Stimulated activated naive CD8-positive, alpha-beta T cell treated with anti-CD3 and anti-CD28 coated beads, Interleukin-15, amount 100 ng/mL, for 72 hours (primary cell): ENCODE measurements around the gene RNF183.
"Not testable (repeated sequence)": the region's sequence is repeated elsewhere in the genome, so short reads cannot be mapped to it uniquely, and the experiment has no call there.

ENCODE experiments used
- ATAC-seq: fragments of 150-1000 bp; cut with Tn5 transposase; 2 replicates; pipeline ENCODE4 v1.10.0; 2021; ENCODE audit warnings: mild to moderate bottlenecking, moderate library complexity
- DNase-seq, 2 donors: peaks; one replicate each; pipeline ENCODE4 v3.0.0; 2021 to 2022
- H3K27ac Mint-ChIP-seq, 2 donors: one replicate each; pipeline ENCODE4 v1.8.0; 2022; ENCODE audit warnings: mild to moderate bottlenecking in 2 of 2, mixed read lengths in 2 of 2, moderate library complexity in 2 of 2
- H3K27me3 Mint-ChIP-seq: one replicate; pipeline ENCODE4 v1.8.0; 2022; ENCODE audit warnings: mixed read lengths
- H3K4me1 Mint-ChIP-seq: one replicate; pipeline ENCODE4 v1.8.0; 2022; ENCODE audit warnings: mild to moderate bottlenecking, mixed read lengths
- H3K4me3 Mint-ChIP-seq, 2 donors: one replicate each; pipeline ENCODE4 v1.8.0; 2022; ENCODE audit warnings: mild to moderate bottlenecking in 2 of 2, mixed read lengths in 2 of 2, moderate library complexity in 1 of 2
- H3K9me3 Mint-ChIP-seq, 2 donors: one replicate each; pipeline ENCODE4 v1.8.0; 2022; ENCODE audit warnings: mixed read lengths in 2 of 2

Gene RNF183

GRCh38 chr9:113299800-113300292, 3.3 kb downstream of the RNF183 start:
- H3K27ac Mint-ChIP-seq = no peak overlapping the region
- DNase-seq = no peak

GRCh38 chr9:113298924-113299770, 4.0 kb downstream of the RNF183 start:
- H3K9me3 Mint-ChIP-seq = no peaks in the 10 kb centered on the region
- no peak for DNase-seq

More at GRCh38 chr9:113299800-113300292, 3.3 kb downstream of the RNF183 start:
- Mint-ChIP-seq H3K27me3 (no peaks in the 10 kb centered on the region), H3K4me3 (no peak overlapping the region), H3K9me3 (no peaks in the 10 kb centered on the region), H3K4me1 (no peaks in the 10 kb centered on the region)
- ATAC-seq = no peak

GRCh38 chr9:113298311-113298710, 4.9 kb downstream of the RNF183 start:
- Mint-ChIP-seq H3K4me3 (no peak overlapping the region), H3K27me3 (no peaks in the 10 kb centered on the region), H3K4me1 (no peaks in the 10 kb centered on the region), H3K9me3 (no peaks in the 10 kb centered on the region), H3K27ac (no peak overlapping the region)
- DNase-seq = no peak
- ATAC-seq = no peak

More at GRCh38 chr9:113298924-113299770, 4.0 kb downstream of the RNF183 start:
- Mint-ChIP-seq H3K27me3 (no peaks in the 10 kb centered on the region), H3K4me3 (no peak overlapping the region), H3K27ac (peak overlapping the region; percentile 44 to 49), H3K4me1 (no peaks in the 10 kb centered on the region)
- no peak for ATAC-seq

- H3K9me3 Mint-ChIP-seq = no peaks in the 10 kb centered on the region
- no peak overlapping the region for H3K4me3 Mint-ChIP-seq
- DNase-seq = no peak
- no peak for ATAC-seq
- no peaks in the 10 kb centered on the region for H3K27me3 Mint-ChIP-seq
- no peaks in the 10 kb centered on the region for H3K4me1 Mint-ChIP-seq
- peak overlapping the region in 1 of 2 donors; percentile 23 for H3K27ac Mint-ChIP-seq
Measured at GRCh38 chr9:113296796-113297558, 6.2 kb downstream of the RNF183 start.

GRCh38 chr9:113296247-113296646, 6.9 kb downstream of the RNF183 start:
- H3K27ac Mint-ChIP-seq, H3K27me3 Mint-ChIP-seq, ATAC-seq, H3K4me1 Mint-ChIP-seq, H3K9me3 Mint-ChIP-seq, DNase-seq, H3K4me3 Mint-ChIP-seq: not testable (repeated sequence)

GRCh38 chr9:113293285-113293878, 9.8 kb downstream of the RNF183 start:
- Mint-ChIP-seq H3K4me1 (no peaks in the 10 kb centered on the region), H3K27me3 (no peaks in the 10 kb centered on the region), H3K4me3 (no peak overlapping the region), H3K27ac (no peak overlapping the region), H3K9me3 (no peaks in the 10 kb centered on the region)
- no peak for ATAC-seq
- DNase-seq = no peak

- H3K27me3 Mint-ChIP-seq = no peaks in the 10 kb centered on the region
- no peak for ATAC-seq
- DNase-seq = no peak
- H3K27ac Mint-ChIP-seq = peak overlapping the region in 1 of 2 donors; percentile 90
- no peaks in the 10 kb centered on the region for H3K9me3 Mint-ChIP-seq
- H3K4me1 Mint-ChIP-seq = no peaks in the 10 kb centered on the region
- H3K4me3 Mint-ChIP-seq = no peak overlapping the region
Measured at GRCh38 chr9:113290052-113290607, 13.0 kb downstream of the RNF183 start.

GRCh38 chr9:113289091-113289490, 14.1 kb downstream of the RNF183 start:
- H3K4me1 Mint-ChIP-seq = no peaks in the 10 kb centered on the region
- no peak for ATAC-seq
- peak overlapping the region in 1 of 2 donors; percentile 2 for H3K27ac Mint-ChIP-seq
- H3K27me3 Mint-ChIP-seq = no peaks in the 10 kb centered on the region
- DNase-seq = no peak
- no peaks in the 10 kb centered on the region for H3K9me3 Mint-ChIP-seq
- H3K4me3 Mint-ChIP-seq = no peak overlapping the region

- H3K4me3 Mint-ChIP-seq = no peak overlapping the region
- H3K27ac Mint-ChIP-seq = no peak overlapping the region
- no peaks in the 10 kb centered on the region for H3K27me3 Mint-ChIP-seq
- H3K4me1 Mint-ChIP-seq = peaks cover 21% of the 10 kb centered on the region
- DNase-seq (no peak), ATAC-seq (no peak)
- no peaks in the 10 kb centered on the region for H3K9me3 Mint-ChIP-seq
Measured at GRCh38 chr9:113281356-113281755, 21.8 kb downstream of the RNF183 start.

- no peaks in the 10 kb centered on the region for H3K9me3 Mint-ChIP-seq
- no peak overlapping the region for H3K4me3 Mint-ChIP-seq
- no peak for ATAC-seq
- H3K4me1 Mint-ChIP-seq = peaks cover 28% of the 10 kb centered on the region
- no peak for DNase-seq
- H3K27ac Mint-ChIP-seq = no peak overlapping the region
- H3K27me3 Mint-ChIP-seq = no peaks in the 10 kb centered on the region
Measured at GRCh38 chr9:113278840-113279239, 24.3 kb downstream of the RNF183 start.

GRCh38 chr9:113275157-113276131, 27.7 kb downstream of the RNF183 start, which contains the start of the genes CDC26 and PRPF4:
TSS of gene CDC26 (minus strand) at chr9:113275572. CDS start at chr9:113272507, 3,065 bp downstream.
TSS of gene PRPF4 (plus strand) at chr9:113275658. CDS start at chr9:113275744, 86 bp downstream.
- Mint-ChIP-seq H3K9me3 (no peaks in the 10 kb centered on the region), H3K27ac (no peak within 1 kb of the TSS), H3K27me3 (no peaks in the 10 kb centered on the region), H3K4me3 (no peak within 1 kb of the TSS), H3K4me1 (peaks cover 19% of the 10 kb centered on the region)
- DNase-seq (peak; percentile 91 to 95), ATAC-seq (peak; percentile 99)

GRCh38 chr9:113274474-113275156, 28.6 kb downstream of the RNF183 start:
- peak; percentile 26 to 38 for DNase-seq
- no peak overlapping the region for H3K27ac Mint-ChIP-seq

GRCh38 chr9:113269871-113270270, 33.3 kb downstream of the RNF183 start:
- ATAC-seq (no peak), DNase-seq (no peak)
- Mint-ChIP-seq H3K9me3 (no peaks in the 10 kb centered on the region), H3K4me1 (peaks cover 14% of the 10 kb centered on the region), H3K4me3 (no peak overlapping the region), H3K27me3 (no peaks in the 10 kb centered on the region), H3K27ac (peak overlapping the region in 1 of 2 donors; percentile 12)

More at GRCh38 chr9:113274474-113275156, 28.6 kb downstream of the RNF183 start:
- H3K9me3 Mint-ChIP-seq = no peaks in the 10 kb centered on the region
- H3K4me3 Mint-ChIP-seq = no peak overlapping the region
- peak; percentile 24 for ATAC-seq
- H3K4me1 Mint-ChIP-seq = peaks cover 26% of the 10 kb centered on the region
- no peaks in the 10 kb centered on the region for H3K27me3 Mint-ChIP-seq

- no peak for DNase-seq
- Mint-ChIP-seq H3K27me3 (no peaks in the 10 kb centered on the region), H3K9me3 (no peaks in the 10 kb centered on the region), H3K4me3 (no peak overlapping the region), H3K27ac (peak overlapping the region in 1 of 2 donors; percentile 74), H3K4me1 (peaks cover 13% of the 10 kb centered on the region)
- peak; percentile 62 for ATAC-seq
Measured at GRCh38 chr9:113269355-113269754, 33.8 kb downstream of the RNF183 start.
